Tracheal epithelial cell (primary cell): ENCODE results near the gene KIAA1549. TPM values are rescaled to one million over a fixed set of nuclear protein-coding genes. Genes with fewer than 3 reads are reported as not detected.

Experiments
- total RNA-seq: library from RNA; depleted of rRNA; stranded (reverse); fragments of >200 nt; gene quantifications from 2 replicates; pipeline ENCODE4 v1.2.1, GENCODE V29; 2014

The KIAA1549 gene
- total RNA-seq: 0.21 and 0.96 TPM in 2 replicates

DNA sequence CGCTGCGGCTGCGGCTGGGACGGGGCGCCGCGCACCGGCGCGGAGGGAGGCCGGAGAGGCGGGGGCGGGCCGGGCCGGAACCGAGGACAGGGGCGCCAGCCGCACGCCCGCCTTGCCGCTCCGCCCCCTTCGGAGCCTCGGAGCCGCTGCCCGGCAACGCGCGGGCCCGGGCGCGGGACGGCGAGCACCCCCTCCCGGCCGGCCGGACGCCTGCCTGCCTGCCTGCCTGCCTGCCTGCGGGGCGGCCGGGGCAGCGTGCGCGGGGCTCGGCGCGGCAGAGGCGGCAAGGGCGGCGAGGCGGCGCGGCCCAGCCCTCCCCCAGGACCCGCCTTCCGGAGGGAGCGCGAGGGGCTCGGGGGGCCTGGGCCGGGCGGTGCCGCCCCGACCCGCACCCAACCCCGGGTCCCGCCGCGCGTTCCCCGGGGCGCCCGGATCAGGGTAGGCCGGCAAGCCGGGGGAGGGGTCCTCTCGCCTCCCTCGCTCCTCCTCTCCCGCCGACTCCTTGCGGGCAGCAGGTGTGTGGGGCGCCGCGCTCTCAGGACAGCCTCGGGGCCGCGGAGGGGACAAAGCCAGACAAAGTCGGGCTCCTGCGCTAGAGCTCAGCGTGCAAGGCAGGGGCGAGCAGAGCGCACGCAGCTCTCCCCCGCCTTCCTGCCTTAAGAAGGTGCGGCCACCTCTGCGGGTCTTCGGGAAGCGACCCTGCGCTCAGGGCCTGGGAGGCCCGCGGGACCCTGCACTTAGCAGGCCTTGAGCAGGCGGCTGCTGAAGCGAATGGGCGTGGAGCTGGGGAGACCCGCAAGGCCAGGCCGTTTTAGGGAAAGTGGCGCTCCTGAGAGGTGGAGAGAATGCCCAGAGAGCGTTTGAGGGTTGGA lies at the start of gene KIAA1549:
KIAA1549 (minus strand) TSS at position 58 of the 872 bp plus-strand sequence. CDS start 120 bp downstream, outside the sequence.

DNA sequence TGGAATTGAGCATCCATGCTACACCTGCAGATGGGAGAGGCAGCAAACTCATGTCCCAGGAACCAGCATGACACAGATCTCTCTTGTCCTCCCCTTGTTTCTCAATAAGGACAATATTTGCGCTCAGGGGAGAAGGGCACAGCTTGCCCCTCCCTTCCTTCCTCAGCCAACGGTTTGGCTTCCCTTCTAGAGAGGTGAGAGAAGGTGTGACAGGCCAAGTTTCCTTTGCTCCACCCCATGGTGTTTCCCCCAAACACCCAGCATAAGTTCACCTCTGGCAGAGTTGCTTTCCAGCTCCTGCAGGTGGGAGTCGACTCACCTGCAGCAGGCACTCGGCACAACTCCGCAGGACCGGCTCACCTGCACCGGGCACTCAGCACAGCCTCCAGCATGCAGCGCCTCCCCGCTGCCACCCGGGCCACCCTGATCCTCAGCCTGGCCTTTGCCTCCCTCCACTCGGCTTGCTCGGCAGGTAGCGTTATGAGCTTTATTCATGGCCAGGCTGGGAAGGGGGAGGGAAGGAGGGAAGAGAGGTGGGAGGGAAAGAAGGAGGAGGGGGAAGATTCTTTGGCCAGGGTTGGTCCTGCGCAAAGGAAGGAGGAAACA lies 183.4 kb downstream of the KIAA1549 start, which contains the start of the genes ATP6V0A4 and TMEM213:
ATP6V0A4 (minus strand) TSS at position 482 of the 606 bp plus-strand sequence. CDS start 26,949 bp downstream, outside the sequence.
TMEM213 (plus strand) TSS at position 280 of the 606 bp plus-strand sequence; CDS start at position 391, 111 bp downstream.

Other genes starting within 250 kb of the KIAA1549 start
- not detected in 2 replicates for gene TMEM213, start 183.4 kb downstream of the KIAA1549 start, total RNA-seq
- 0.21 and 0.48 TPM in 2 replicates for gene ATP6V0A4, start 183.2 kb downstream of the KIAA1549 start, total RNA-seq
- gene ZC3HAV1L, start 54.7 kb upstream of the KIAA1549 start, total RNA-seq: 16.2 and 23.4 TPM in 2 replicates
- gene ZC3HAV1, start 128.3 kb upstream of the KIAA1549 start, total RNA-seq: 15.4 and 20.5 TPM in 2 replicates
- gene UBN2, start 249.8 kb upstream of the KIAA1549 start, total RNA-seq: 3.1 and 6.4 TPM in 2 replicates